Stimulated activated naive CD4-positive, alpha-beta T cell treated with Interleukin-2 at 50 U/mL for 16 hours (primary cell): ENCODE measurements around the gene SYNC.
"Not testable (repeated sequence)": the region's sequence is repeated elsewhere in the genome, so short reads cannot be mapped to it uniquely, and the experiment has no call there.

Experiments used
- DNase-seq: peaks from one replicate; lab custom pipeline; 2025; lab: John Stamatoyannopoulos, UW

Gene SYNC

DNA sequence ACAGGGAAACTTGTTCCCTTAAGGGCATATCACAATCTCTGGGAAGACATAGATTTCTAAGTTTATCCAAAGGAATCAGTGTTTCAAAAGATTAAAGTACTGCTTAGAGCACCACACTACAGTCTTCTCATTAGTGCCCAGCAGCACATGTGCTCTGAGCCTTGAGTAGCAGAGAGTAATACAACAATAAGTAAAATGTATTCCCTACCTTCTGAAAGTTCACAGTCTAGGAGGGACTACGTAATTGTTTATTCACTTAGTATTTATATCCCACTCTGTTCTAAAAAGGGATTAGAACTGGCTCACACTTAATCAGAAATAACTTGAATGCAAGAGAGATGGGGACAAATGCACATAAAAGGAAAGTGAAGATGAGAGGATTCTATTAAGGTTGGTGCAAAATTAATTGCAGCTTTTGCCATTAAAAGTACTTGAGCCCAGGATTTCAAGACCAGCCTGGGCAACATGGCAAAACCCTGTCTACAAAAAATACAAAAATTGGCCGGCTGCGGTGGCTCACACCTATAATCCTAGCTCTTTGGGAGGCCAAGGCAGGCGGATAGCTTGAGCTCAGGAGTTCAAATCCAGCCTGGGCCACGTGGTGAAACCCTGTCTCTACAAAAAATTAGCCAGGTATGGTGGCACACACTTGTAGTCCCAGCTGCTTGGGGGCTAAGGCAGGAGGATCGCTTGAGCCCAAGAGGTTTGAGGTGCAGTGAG lies 9.0 kb downstream of the SYNC start:
- DNase-seq = no peak

GRCh38 chr1:32686387-32686786 lies 16.2 kb downstream of the SYNC start:
- DNase-seq = no peak

GRCh38 chr1:32685498-32685897 lies 17.1 kb downstream of the SYNC start:
- no peak for DNase-seq

GRCh38 chr1:32684167-32684811 lies 18.3 kb downstream of the SYNC start:
- DNase-seq = no peak

DNA sequence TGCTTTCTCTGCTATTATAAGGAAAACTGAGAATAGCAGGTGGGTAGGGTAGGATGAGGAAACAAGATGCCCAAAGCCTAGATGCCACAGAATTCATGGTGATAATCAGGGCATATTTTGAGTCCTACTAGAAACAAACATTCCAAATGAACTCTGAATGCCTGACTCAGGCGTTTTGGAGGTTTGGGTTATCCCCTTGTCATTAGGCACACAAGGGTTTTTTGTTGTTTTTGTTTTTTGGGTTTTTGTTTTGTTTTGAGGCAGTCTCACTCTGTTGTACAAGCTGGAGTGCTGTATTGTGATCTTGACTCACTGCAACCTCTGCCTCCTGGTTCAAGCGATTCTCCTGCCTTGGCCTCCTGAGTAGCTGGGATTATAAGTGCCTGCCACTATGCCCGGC lies 19.2 kb downstream of the SYNC start:
- no peak for DNase-seq

DNA sequence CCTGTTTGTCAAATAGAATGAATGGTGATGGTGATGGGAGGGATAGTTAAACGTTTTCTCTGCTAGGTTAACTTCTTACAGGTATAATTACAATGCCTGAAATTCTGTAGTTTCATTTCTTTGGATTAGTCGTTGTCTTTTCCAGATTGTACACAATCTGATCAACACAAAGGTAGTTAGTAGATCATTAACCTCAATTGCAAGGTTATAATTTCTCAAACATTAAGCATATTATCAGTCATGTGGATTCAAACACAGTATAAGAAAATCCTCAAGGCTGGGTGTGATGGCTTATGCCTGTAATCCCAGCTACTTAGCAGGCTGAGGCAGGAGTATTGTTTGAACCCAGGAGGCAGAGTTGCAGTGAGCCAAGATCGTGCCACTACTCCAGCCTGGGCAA lies 20.6 kb downstream of the SYNC start:
- DNase-seq = no peak

DNA sequence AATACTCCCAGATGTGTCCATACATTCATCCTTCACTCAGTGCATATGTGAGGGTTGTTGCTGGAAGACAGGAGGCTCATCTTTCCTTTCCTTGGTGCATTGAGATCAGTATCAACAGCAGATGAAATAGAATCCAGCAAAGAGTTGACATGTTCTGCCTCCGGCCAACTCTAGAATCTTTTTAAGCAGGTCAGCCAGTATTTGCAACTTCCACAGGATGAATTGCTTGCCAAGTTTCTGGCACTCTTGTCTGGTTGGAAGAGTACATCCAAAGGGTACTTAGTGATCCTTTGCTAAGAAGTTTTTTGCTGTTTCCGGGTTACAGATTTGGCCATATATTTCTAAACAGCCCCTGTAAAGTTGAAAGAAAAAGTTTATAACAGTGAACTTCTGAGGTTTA lies 21.1 kb downstream of the SYNC start:
- DNase-seq = no peak

DNA sequence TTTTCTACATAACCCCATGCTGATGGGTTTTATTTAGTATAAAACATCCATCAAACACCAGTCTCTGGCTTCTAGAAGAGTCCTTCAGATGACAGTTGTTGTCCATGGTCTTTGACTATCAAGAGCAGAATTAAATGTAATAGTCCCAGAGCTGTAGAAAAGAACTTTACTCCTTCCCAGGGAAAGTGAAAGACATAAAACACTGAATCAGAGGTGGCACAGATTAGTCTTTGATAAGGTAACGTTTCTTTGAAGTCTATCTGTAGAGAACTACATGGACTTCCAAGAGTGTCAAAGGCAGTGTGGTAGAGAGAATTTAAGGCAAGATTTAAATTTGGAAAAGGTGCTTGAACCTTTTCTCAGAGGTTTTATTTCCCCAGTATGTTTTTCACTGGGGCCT lies 21.9 kb downstream of the SYNC start:
- DNase-seq = no peak

DNA sequence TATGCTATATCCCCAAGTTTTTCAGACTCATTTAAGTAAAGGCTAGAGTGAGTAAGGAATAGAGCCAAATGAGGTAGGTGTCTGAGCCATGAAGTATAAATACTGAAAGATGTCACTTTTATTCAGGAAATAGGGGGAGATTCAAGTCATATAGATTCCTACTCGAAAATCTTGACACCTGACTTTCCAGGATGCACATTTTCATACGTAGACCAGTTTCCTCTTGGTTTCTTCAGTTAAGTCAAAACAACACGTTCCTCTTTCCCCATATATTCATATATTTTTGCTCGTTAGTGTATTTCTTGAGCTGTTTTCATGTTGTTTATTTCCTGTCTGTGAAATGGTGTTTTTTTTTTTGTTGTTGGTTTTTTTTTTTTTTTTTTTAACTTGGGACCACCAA lies 22.6 kb downstream of the SYNC start:
- not testable (repeated sequence) for DNase-seq

DNA sequence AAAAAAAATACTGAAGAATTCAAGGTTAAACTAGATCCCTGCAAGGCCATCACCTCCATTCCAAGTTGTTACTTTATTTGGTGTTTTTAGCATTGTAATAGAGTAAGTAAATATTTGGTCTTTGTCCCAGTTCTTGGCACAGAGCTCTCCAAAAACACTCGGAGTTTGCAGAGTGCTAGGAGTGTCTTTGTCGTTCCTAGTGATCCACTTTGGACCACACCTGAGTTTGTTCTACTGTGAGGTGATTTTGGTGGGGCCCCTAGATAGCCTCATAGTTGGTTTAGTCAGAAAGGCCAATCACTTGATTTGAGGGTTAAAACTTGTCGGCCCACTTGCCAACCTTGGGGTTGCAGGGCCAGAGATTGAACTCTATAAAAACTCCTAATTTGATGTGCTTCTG lies 25.6 kb downstream of the SYNC start:
- no peak for DNase-seq

DNA sequence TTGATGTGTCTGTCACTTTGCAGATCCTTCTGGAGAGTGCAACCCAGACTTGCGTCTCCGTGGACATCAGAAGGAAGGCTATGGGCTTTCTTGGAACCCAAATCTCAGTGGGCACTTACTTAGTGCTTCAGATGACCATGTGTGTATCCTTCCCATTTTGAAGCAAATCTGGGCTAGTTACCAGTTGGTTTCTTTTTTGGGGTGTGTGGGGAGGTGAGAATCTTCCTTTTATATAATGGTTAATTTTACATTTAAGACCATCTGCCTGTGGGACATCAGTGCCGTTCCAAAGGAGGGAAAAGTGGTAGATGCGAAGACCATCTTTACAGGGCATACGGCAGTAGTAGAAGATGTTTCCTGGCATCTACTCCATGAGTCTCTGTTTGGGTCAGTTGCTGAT lies 33.9 kb downstream of the SYNC start:
- DNase-seq = not testable (repeated sequence)

DNA sequence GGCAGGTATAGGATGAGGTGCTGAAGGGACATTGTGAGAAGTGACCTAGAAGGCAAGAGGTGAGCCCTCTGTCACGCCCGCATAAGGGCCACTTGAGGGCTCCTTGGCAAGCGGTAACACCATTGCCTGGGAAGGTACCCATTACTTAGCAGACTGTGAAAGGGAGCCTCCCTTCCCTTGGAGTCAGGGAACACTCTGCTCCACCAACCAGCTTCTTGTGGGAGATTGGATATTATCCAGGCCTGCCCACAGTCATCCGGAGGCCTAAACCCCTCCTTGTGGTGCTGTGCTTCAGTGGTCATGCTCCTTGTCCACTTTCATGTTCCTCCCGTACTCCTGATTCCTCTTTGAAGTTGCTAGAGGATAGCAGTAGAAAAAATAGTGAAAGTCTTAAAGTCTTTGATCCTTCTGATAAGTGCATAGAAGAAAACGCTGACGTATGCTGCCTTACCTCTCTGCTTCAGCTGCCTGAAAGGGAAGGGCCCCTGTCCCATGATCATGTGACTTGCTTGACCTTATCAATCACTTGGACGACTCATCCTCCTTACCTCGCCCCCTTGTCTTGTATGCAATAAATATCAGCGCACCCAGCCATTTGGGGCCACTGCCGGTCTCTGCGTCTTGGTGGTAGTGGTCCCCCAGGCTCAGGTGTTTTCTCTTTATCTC lies 35.5 kb downstream of the SYNC start:
- no peak for DNase-seq

DNA sequence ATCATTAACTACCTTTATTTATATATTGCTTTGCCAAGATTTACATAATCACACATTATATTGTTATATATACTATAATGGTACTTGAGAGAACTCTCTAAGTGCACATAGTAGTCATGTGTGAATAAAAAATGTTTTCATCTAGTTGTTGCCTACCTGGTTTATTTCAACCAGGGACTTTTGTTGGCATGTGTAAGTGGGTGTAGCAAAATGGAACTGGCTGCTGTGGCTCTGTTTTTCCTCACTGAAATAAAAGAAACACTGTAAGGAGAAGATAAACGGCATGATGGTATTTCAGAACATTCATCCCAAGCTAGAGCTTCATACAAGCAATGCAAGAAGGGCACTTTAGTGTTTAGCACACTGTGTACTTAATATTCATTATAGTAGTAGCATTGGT lies 36.7 kb downstream of the SYNC start:
- no peak for DNase-seq

DNA sequence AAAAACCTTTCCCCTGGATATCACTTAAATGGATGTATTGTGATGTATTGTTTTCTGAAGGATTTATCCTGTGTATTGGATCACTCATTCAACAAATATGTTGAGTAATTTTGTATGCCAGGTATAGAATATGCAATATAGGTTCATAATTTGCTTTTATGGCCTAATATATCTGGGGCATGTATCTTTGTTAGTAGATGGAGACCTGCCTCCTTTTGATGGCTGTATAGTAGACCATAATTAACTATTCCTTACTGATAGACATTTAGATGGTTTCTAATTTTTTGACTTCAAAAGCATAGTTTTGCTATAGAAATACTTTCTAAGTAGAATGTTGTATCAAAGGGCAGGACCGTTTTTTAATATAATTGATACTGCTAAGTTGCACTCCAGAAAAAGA lies 43.0 kb downstream of the SYNC start:
- no peak for DNase-seq

DNA sequence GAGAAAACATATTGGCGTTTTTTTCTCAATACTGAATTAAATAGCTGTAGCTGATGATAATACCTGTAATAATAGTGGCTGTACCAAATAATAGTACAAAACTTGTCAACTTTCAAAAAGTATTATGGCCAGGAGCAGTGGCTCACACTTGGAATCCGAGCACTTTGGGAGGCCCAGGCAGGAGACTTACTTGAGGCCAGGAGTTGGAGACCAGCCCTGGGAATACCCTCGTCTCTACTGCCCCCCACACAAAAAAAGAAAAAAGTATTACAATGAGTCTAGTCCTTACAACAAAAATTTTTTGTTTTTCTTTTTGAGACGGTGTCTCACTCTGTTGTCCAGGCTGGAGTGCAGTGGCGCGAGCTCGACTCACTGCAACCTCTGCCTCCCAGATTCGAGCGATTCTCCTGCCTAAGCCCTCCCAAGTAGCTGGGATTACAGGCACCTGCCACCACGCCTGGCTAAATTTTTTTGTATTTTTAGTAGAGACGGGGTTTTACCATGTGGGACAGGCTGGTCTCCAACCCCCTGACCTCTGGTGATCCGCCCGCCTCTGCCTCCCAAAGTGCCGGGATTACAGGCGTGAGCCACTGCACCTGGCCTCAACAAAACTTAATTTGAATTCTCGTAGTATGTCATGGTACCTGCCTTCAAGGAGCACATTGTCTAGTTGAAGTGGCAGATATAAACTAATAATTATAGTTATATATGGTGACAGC lies 50.2 kb downstream of the SYNC start:
- no peak for DNase-seq

GRCh38 chr1:32651461-32652073 lies 51.0 kb downstream of the SYNC start:
- DNase-seq = peak; percentile 49

- DNase-seq = peak; percentile 97
These were observed 51.7 kb downstream of the SYNC start, which contains the start of gene RBBP4 for GRCh38 chr1:32650752-32651460. Gene RBBP4 (plus strand): TSS chr1:32651208. CDS start chr1:32651307, 99 bp downstream.

DNA sequence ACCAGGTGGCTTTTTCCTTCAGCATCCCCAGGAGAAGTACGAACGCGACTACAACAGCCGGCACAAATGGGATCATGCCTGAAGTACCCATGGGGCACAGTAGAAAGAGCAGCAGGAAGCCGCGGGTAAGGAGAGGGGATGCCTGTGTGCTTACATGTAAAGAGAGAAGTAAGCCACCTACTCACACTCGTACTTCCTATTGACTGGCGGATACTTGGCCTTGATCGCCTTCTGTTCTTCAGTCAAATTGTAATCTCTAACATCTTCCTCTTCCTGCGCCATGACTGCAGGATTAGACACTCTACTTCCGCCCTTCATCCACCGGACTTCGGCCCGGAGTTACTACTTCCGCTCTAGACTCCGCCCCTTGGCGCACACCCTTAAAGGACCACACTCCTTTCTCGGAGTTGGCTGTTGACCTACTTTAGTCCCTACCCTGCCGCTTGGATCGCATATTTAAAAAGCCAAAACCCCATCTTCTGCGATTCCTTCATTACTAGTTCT lies 52.3 kb downstream of the SYNC start, which contains the start of gene ZBTB8OS:
Gene ZBTB8OS, minus strand, starts transcription at position 303 of the 504 bp plus-strand sequence. Its CDS starts 21 bp downstream, at position 282.
- DNase-seq = peak; percentile 86

- DNase-seq = peak; percentile 27
These were observed 55.0 kb downstream of the SYNC start for GRCh38 chr1:32647308-32648134.

GRCh38 chr1:32644426-32644825 lies 58.1 kb downstream of the SYNC start:
- no peak for DNase-seq
